Thoracic aorta (tissue), 2 donors: ENCODE results near the gene SRGAP1. TPM values are rescaled to one million over a fixed set of nuclear protein-coding genes. Genes with fewer than 3 reads are reported as not detected.
A peak's percentile ranks its signal among the peaks of the same experiment; 100 is the strongest.

Source experiments
- ATAC-seq: fragments of 150-250 bp; one replicate; pipeline ENCODE4 v1.8.0; 2017; ENCODE audit warnings: low read depth; ENCODE audit not compliant: insufficient number of reproducible peaks, low FRiP score
- DNase-seq: peaks from one replicate; pipeline ENCODE4 v3.0.0-alpha.2; 2020; ENCODE audit warnings: low spot score
- H3K27ac ChIP-seq, 2 donors: fragments of 200-600 bp; sonication (generic); 1 replicate in 1 of 2; 2 replicates in 1 of 2; pipeline ENCODE4 v1.5.1; 2016; ENCODE audit warnings: mild to moderate bottlenecking in 2 of 2, moderate library complexity in 2 of 2
- H3K27me3 ChIP-seq: fragments of 200-600 bp; sonication (generic); replicated peaks from 2 replicates; pipeline ENCODE4 v1.6.0; 2016; ENCODE audit warnings: mild to moderate bottlenecking; ENCODE audit not compliant: insufficient read depth
- H3K36me3 ChIP-seq: fragments of 200-600 bp; sonication (generic); one replicate; pipeline ENCODE4 v1.5.1; 2016
- H3K4me1 ChIP-seq, 2 donors: fragments of 200-600 bp; sonication (generic); 1 replicate in 1 of 2; 2 replicates in 1 of 2; pipeline versions ENCODE4 v1.5.1 to v1.6.0; 2016; ENCODE audit warnings: low read depth in 2 of 2, mild to moderate bottlenecking in 1 of 2; ENCODE audit not compliant: control insufficient read depth in 1 of 2
- H3K4me3 ChIP-seq: fragments of 200-600 bp; sonication (generic); 2 replicates; pipeline ENCODE4 v1.5.1; 2016; ENCODE audit warnings: mild to moderate bottlenecking
- H3K9me3 ChIP-seq: fragments of 200-600 bp; sonication (generic); 2 replicates; pipeline ENCODE4 v1.5.1; 2016
- total RNA-seq, 2 donors: library from RNA; depleted of rRNA; stranded (reverse); fragments of >200 nt; gene quantifications; one replicate each; pipeline versions ENCODE4 v1.1.0 to v1.2.3, GENCODE V29; 2016
- TF ChIP-seq, protein P1 (sequence below): fragments of 200-600 bp; sonication (generic); IDR thresholded peaks from one replicate; pipeline ENCODE4 v1.5.1; 2019; ENCODE audit warnings: antibody characterized with exemption

The SRGAP1 gene
- total RNA-seq, 2 donors from 2014 or later, result 7.9 to 24.1 TPM

DNA sequence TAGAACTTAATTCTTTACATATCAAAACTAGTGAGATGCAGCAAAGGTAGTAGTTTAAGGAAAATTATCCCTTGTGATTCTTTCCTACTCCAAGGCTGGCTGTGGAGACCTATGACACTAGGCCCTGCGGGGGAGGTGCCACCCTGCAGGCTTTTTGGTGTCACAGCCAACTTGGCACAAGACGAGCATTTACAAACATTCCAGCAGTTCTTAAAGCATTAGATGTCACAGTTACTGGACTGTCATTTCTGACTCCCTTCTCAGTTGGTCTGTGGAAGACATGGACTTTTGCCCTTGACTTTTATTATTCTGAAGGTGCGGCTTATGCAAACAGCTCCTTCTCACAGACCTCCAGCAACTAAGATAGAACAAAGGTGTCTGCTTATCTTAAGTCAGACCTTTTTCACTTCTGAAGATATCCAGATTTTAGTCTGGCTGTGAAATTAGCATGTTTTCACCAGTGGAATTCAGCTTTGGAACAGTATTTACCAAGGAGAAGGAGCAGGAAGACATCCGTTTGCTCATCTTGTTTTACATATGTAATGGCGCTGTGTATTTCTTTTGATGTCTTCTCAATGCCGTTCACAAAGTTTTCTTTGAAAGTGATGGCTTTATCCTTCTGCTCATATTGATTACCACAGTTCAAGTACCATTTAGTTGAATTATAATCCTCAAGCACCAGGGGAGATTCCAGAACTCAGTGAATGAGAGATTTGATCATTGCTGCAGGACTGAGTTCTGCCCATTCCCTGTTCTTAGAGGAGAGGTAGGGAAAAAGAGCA lies 17.9 kb downstream of the SRGAP1 start:
- H3K4me1 ChIP-seq, result peaks cover 21% of the 10 kb centered on the region in 2 donors
- DNase-seq, result no peak
- H3K9me3 ChIP-seq, result no peaks in the 10 kb centered on the region
- H3K4me3 ChIP-seq, result no peak overlapping the region
- ATAC-seq, result peak; percentile 60
- no peaks in the 10 kb centered on the region for H3K27me3 ChIP-seq
- H3K27ac ChIP-seq, result no peak overlapping the region
- TF ChIP-seq, protein P1, sequence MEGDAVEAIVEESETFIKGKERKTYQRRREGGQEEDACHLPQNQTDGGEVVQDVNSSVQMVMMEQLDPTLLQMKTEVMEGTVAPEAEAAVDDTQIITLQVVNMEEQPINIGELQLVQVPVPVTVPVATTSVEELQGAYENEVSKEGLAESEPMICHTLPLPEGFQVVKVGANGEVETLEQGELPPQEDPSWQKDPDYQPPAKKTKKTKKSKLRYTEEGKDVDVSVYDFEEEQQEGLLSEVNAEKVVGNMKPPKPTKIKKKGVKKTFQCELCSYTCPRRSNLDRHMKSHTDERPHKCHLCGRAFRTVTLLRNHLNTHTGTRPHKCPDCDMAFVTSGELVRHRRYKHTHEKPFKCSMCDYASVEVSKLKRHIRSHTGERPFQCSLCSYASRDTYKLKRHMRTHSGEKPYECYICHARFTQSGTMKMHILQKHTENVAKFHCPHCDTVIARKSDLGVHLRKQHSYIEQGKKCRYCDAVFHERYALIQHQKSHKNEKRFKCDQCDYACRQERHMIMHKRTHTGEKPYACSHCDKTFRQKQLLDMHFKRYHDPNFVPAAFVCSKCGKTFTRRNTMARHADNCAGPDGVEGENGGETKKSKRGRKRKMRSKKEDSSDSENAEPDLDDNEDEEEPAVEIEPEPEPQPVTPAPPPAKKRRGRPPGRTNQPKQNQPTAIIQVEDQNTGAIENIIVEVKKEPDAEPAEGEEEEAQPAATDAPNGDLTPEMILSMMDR, result no peak
- H3K36me3 ChIP-seq, result no peaks in the 10 kb centered on the region

DNA sequence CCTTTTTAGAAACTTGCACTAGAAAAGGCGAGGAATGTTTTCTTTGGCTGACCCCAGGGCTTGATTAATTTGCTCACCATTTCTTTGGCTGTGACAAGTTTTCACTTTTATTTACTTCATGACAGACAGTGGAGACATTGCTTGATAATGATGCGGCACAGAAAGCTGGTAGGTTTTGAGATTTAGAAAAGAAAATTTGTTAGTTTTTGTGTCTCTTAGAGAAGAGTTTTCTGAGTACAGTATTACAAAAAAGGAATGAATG lies 18.4 kb downstream of the SRGAP1 start:
- Histone ChIP-seq H3K9me3 (no peaks in the 10 kb centered on the region), H3K27ac (no peak overlapping the region), H3K4me1 (peaks cover 16 to 21% of the 10 kb centered on the region in 2 donors), H3K4me3 (no peak overlapping the region), H3K27me3 (no peaks in the 10 kb centered on the region), H3K36me3 (no peaks in the 10 kb centered on the region)
- TF ChIP-seq, protein P1, result no peak
- ATAC-seq, result no peak
- DNase-seq, result no peak

DNA sequence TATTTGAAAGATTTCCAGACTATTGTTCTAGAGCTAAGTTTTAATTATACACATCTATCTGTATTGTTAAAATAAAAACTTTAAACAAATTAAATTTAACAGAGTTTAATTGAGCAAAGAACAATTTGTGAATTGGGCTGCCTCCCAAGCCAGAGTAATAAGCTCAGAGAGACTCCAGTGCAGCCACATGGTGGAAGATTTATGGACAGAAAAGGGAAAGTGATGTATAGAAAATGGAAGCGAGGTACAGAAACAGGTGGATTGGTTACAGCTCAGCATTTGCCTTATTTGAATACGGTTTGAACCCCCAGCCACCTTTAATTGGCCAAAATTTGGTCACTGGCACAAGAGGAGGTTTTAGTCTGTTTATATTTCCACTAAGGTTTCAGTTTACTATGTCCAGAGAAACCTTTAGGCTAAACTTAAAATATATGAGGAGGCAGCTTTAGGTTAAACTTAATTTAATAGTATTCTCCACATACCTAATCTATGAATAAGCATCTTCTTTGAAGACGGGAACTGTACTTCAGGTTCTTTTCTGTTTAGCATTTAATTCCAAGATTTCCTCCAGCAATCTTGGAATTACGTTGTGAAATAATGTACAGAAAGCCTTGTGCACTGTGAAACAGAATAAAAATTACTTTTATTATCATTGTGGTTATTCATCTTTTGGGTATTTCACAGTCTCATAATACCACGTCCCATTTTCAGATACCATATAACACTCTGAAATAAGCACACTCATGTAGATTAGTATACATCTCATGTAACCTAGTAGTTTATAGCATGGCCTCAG lies 19.4 kb downstream of the SRGAP1 start:
- DNase-seq, result no peak
- peaks cover 16 to 21% of the 10 kb centered on the region in 2 donors for H3K4me1 ChIP-seq
- no peaks in the 10 kb centered on the region for H3K36me3 ChIP-seq
- no peaks in the 10 kb centered on the region for H3K9me3 ChIP-seq
- TF ChIP-seq, protein P1, result no peak
- H3K4me3 ChIP-seq, result no peak overlapping the region
- no peaks in the 10 kb centered on the region for H3K27me3 ChIP-seq
- ATAC-seq, result no peak
- H3K27ac ChIP-seq, result no peak overlapping the region

DNA sequence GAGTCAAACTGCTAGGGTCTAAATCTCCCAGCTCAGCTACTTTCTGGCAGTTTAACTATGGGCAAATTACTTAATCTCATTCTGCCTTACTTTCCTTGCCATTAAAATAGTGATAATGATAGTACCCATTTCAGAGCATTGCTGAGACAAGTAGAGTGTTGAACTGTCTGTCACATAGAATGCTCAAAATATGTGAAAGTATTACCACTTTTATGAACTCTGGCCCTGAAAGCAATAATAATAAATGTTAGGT lies 19.9 kb downstream of the SRGAP1 start:
- H3K27ac ChIP-seq, result no peak overlapping the region
- ATAC-seq (no peak), DNase-seq (no peak)
- no peaks in the 10 kb centered on the region for H3K27me3 ChIP-seq
- no peaks in the 10 kb centered on the region for H3K36me3 ChIP-seq
- H3K4me1 ChIP-seq, result peaks cover 16 to 21% of the 10 kb centered on the region in 2 donors
- TF ChIP-seq, protein P1, result no peak
- no peaks in the 10 kb centered on the region for H3K9me3 ChIP-seq
- no peak overlapping the region for H3K4me3 ChIP-seq

DNA sequence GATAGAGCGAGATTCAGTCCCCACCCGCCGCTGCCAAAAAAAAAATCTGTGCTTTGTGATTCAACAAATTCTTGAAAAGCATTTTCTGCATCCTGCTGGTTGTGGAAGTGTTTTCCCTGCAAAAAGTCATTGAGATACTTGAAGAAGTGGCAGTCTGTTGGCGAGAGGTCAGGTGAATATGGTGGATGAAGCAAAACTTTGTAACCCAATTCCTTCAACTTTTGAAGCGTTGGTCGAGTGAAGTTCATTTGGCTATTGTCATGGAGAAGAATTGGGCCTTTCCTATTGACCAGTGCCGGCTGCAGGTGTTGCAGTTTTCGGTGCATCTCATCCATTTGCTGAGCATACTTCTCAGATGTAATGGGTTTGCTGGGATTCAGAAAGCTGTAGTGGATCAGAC lies 20.9 kb downstream of the SRGAP1 start:
- Histone ChIP-seq H3K4me3 (no peak overlapping the region), H3K36me3 (no peaks in the 10 kb centered on the region), H3K27ac (no peak overlapping the region), H3K27me3 (no peaks in the 10 kb centered on the region), H3K9me3 (no peaks in the 10 kb centered on the region), H3K4me1 (peaks cover 16 to 21% of the 10 kb centered on the region in 2 donors)
- no peak for DNase-seq
- TF ChIP-seq, protein P1, result no peak
- ATAC-seq, result no peak
